NOMO-1 treated with dmso at 0.1 percent for 144 hours (cell line): ENCODE data around the gene CDC37L1.
A peak's percentile ranks its signal among the peaks of the same experiment; 100 is the strongest.
"Not testable (repeated sequence)": the region's sequence is repeated elsewhere in the genome, so short reads cannot be mapped to it uniquely, and the experiment has no call there.

ENCODE experiments used
- DNase-seq: peaks from one replicate; lab custom pipeline; 2025; ENCODE audit not compliant: unreplicated experiment; lab: John Stamatoyannopoulos, UW

CDC37L1 gene

DNA sequence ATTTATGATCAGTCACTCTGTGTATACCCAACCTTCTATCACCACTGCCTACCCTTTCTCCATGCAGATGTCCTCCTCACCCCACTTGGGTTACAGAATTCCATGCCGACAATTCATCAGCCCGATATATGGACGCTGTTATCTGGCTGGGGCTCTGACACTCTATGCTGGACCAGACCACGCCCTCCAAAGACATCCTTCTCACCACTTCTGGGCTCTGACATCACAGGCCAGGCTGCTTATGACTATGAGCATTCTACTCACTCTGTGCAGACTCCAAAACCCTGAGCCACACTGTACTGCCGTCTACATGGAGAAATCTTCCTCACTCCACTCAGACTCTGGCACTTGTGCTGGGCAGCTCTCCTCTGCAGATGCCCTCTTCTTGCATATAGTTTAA is 69.2 kb downstream of the CDC37L1 start:
- no peak for DNase-seq

DNA sequence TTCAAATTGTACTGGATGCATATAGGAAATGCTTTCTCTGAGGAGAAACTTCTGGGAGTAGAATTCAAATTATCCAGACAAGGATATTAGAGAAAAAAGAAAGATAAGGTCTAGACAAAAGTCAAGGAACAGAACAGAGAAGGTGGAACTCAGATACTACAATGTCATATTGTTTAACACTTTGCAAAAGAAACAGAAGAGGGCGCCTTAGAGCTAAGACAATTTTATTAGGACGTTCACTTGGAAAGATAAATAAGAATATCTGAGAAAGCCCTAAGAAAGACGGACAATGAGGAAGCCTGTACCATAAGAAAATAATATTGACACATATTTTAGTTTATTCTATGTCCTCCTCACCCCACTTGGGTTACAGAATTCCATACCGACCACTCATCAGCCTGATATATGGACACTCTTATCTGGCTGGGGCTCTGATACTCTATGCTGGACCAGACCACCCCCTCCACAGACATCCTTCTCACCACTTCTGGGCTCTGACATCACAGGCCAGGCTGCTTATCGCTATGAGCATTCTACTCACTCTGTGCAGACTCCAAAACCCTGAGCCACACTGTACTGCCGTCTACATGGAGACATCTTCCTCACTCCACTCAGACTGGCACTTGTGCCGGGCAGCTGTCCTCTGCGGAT is 70.8 kb downstream of the CDC37L1 start:
- peak; percentile 5 for DNase-seq

DNA sequence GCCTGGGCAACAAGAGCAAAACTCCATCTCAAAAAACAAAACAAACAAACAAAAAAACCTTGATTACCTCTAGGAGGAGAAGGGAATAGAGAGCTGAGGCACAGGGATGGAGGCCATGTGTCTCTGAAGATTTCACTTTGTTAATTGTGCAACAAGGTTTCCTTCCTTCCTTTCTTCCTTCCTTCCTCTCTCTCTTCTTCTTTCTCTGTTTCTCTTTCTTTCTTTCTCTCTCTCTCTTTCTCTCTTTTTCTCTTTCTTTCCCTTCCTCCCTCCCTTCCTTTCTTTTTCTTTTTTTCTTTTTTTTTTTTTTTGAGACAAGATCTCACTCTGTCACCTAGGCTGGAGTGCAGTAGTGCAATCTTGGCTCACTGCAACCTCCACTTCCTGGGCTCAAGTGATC is 75.2 kb downstream of the CDC37L1 start:
- DNase-seq = not testable (repeated sequence)

DNA sequence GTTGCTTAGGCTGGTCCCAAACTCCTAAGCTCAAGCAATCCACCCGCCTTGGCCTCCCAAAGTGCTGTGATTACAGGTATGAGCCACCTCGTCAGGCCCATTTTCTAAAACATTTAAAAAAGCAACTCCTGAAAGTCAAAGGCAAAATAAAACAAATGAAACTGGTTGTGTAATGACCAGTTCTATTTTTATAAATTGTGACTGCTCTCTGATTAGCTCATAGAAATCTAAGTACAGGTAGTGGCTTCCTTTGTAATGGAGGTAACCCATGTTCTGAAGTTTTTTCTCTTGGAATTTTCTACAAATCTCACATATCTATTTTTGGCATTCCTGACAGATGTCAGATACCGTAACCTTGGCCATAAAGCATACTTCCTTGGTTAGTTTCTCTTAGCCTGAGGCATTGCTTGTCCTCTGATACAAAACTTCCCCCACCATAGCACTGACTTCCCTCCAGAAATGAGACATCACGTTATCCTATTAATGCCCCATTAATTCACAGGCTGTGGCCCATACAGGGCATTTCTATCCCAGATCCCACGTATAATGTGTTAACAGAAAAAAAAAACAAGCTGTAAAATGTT is 75.7 kb downstream of the CDC37L1 start:
- no peak for DNase-seq

DNA sequence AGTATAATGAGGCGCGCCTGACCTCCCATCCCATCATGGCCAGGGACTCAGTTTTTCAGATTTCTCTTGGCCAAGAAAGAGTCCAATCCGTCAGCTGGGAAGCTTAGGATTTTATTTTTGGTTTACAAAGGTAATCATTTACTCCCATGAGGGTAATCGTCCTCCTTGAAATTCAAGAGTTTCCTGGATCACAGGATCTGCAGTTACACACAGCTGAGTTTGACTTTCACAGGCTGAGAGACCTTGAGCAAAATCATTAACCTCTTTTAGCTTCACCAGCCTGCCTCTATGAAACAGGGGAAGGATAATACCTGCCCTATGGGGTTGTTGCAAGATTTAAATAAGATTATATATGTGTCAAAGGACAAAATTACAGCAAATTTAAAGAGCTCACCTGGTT is 77.1 kb downstream of the CDC37L1 start:
- no peak for DNase-seq
